GM08714 (cell line): ENCODE measurements around the gene MAN2A1.
"Not testable (repeated sequence)": the region's sequence is repeated elsewhere in the genome, so short reads cannot be mapped to it uniquely, and the experiment has no call there.

Source experiments
- H3K4me3 ChIP-seq: fragments of 200-500 bp; sonication (Bioruptor generic); 2 replicates; pipeline ENCODE4 v1.5.1; 2014; ENCODE audit warnings: mild to moderate bottlenecking, low read length, inconsistent platforms
- ZNF274 ChIP-seq: IDR thresholded peaks from 2 replicates; pipeline ENCODE4 v1.6.1; 2012; ENCODE audit warnings: mild to moderate bottlenecking, low read depth, low read length

Gene MAN2A1

DNA sequence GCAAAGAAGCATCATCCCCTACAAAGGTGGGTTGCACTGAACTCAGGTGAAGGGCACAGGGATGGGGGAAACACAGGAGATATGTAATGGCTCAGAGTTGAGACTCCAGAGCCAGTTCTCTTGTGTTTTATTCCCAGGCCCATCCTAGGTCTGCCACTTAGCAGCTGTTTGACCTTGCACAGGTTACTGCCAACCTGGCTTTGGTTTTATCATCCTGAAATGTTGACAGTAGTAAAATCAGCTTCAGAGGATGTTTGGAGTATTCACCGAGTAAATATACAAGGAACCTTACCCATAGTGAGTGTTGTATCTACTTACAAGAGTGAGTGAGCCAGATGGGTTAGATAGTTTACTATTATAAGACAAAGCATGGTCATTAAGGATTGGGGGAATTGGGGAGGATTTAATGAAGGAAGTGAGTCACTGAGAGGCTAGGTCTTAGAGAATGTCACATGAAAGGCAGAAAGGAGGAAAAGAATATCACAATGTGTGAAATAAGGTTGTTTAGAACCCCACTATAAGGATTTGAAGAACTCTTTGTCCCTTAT, 141.3 kb downstream of the MAN2A1 start:
- no peak overlapping the region for H3K4me3 ChIP-seq
- no peak for TF ChIP-seq ZNF274

DNA sequence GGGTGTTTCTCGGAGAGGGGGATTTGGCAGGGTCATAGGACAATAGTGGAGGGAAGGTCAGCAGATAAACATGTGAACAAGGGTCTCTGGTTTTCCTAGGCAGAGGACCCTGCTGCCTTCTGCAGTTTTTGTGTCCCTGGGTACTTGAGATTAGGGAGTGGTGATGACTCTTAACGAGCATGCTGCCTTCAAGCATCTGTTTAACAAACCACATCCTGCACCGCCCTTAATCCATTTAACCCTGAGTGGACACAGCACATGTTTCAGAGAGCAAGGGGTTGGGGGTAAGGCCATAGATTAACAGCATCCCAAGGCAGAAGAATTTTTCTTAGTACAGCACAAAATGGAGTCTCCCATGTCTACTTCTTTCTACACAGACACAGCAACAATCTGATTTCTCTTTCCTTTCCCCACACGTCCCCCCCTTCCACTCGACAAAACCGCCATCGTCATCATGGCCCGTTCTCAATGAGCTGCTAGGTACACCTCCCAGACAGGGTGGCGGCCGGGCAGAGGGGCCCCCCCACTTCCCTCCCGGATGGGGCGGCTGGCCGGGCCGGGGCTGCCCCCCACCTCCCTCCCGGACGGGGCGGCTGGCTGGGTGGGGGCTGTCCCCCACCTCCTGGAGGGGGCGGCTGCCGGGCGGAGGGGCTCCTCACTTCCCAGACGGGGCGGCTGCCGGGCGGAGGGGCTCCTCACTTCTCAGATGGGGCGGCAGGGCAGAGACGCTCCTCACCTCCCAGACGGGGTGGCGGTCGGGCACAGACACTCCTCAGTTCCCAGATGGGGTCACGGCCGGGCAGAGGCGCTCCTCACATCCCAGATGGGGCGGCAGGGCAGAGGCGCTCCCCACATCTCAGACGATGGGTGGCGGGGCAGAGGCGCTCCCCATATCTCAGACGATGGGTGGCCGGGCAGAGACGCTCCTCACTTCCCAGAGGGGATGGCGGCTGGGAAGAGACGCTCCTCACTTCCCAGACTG, 142.8 kb downstream of the MAN2A1 start:
- H3K4me3 ChIP-seq, result not testable (repeated sequence)

DNA sequence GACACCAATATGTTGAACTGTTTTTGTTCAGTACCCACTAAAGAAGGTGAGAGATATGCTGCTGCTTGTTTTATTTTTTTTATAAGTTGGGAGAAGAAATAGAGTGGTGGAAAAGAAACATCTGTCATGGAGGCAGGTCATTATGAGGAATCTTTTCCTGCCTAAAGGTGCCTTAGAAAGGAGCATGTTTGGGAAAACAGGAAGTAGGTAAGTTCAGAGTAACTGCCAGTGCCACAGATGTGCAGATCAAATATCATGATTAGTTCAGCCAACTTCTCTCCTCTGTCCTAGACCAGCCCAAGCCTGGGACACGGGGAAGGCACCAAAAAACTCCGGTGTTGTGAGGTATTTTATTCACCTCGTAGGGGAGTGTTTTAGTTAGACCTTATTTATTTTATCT, 144.2 kb downstream of the MAN2A1 start:
- TF ChIP-seq ZNF274, result no peak
- no peak overlapping the region for H3K4me3 ChIP-seq

DNA sequence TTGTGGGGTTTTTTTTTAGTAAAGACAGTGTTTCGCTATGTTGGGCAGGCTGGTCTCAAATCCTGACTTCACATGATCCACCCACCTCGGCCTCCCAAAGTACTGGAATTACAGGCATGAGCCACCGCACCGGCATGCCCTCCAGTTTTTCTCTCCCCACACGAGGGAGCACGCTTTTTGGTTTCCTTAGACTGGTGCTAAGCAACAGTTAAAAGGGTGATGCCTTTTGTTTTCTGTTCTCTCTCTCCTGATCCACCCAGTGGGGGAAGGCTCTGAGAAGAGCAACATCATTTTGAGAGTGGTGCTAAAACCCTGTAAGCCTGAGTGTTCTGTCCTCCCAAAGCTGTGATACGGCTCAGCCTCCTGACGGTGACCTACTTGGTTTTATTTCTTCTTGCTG, 146.6 kb downstream of the MAN2A1 start:
- no peak for TF ChIP-seq ZNF274
- H3K4me3 ChIP-seq, result no peak overlapping the region

DNA sequence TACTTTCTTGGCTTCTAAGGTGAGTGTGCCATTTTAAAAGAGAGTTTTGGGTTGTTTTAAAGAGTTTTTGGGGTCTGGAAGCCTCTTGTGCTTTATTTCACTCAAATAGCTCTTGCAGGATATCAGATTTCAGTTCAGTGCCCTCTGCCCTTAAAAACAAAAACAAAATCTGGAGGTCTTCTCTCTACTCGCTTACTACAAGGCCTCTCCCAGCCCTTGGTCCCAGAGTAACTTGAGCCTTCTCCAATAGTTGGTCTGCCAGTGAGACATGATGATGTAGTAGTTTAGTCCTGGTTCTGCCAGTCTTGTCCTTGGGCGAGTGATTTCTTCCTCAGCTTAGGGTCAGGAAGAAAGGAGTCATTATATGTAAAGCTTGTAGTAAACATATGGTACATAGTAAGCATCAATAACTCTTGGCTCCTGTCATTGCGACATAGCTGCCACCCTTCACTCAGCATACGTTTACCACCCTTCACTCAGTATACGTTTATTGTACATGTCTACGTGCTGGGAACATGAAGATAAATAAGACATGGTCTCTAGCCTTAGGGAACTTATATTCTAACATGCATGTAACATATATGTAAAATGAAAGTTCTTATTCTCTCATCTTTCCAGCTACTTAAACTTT, 147.6 kb downstream of the MAN2A1 start:
- no peak for TF ChIP-seq ZNF274

DNA sequence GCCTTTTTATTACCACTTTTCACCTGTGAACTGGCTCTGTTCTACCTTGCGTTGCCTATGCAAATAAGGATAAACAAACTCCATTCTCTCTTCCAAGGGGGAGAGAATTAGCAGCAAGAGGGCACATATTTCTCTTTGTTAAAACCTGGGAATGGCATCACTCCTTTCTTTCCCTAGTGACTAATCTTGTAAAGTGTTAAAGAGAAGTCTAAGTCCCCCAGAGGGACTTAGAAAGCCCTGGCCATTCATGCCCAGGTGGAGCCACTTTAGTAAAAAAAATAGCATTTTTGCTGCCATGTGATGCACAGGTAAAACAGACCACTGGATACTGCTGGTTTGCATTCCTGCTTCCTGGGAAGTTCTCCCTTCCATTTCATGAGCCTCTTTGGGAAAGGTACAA, 148.4 kb downstream of the MAN2A1 start:
- H3K4me3 ChIP-seq, result no peak overlapping the region
- no peak for TF ChIP-seq ZNF274

More for the DNA sequence above, 147.6 kb downstream of the MAN2A1 start:
- no peak overlapping the region for H3K4me3 ChIP-seq

DNA sequence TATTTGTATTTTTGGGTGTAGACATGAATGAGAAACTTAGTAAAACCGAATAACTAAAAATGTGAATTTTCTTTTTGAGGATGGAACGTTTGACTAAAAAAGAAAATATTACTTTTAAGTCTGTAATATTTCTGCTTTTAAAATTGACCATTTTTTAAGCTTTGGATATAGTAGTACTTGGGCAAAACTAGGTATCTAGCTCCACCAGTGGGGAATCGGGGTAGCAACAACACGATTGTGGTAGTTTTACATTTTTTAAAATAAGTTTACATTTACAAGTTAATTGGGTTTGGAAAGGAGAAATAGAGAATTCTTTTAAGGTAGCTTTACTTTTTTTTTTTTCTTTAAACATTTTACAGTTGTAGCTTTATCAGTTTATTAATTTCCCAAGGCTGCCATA, 154.4 kb downstream of the MAN2A1 start:
- TF ChIP-seq ZNF274, result no peak
- H3K4me3 ChIP-seq, result no peak overlapping the region

DNA sequence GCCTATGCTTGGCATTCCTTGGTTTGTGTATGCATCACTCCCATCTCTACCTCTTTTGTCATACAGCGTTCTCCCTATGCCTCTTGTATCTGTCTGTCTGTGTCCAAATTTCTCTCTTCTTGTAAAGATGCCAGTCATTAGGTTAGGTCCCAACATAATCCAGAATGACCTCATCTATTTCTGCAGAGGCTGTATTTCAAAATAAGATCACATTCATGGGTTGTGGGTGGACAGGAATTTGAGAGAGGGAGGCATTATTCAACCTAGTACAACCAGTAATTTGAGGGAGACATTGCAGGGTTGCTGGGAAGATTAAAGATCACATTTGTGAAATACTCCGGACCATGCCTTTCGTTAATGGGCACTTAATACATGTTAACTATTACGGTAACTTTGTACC, 155.0 kb downstream of the MAN2A1 start:
- no peak for TF ChIP-seq ZNF274
- no peak overlapping the region for H3K4me3 ChIP-seq

DNA sequence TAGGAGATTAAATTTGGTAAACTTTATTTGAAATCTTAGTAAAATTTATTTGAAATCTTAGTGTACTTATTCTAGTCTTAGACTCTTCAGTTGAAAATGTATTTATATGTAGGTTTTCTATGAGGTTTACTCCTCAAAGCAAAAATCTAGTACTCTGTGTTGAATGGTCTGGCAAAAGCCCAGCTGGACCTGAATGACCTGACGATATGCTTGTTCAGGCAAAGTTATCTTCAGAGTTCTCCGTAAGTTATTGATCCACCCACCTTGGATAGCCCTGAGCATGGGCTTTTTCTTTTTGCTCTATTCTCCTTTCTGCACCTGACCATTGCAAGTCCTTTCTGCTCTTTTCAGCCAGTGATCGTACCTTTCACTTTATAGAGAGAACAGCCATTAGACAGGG, 158.4 kb downstream of the MAN2A1 start:
- no peak for TF ChIP-seq ZNF274
- H3K4me3 ChIP-seq, result no peak overlapping the region

DNA sequence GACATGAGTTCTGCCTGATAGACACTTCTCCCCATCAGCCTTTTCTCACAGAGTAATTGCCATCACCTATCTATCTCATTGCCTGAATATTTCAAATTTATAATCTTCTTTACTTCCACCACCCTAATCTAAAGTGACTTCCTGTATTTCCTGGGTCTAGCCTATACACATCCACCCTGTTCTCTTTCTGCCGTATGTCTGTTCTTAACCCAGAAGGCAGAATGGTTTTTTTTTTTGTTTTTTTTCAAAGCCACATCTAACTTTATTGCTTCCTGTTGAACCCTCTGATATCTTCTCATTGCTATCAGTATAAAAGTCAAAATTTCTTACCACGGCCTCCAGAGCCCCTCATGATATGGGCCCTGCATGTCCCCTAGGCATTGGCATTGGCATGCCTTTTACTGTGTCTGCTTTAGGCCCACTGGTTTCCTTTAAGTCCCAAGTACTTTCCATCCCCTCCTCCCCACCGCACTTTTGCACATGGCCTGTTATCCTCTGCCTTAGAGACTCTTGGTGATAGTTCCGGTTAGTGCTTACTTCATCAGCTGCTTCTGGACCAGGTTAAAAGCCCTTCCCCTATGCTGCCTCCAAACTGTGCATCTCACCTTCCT, 159.9 kb downstream of the MAN2A1 start:
- no peak for TF ChIP-seq ZNF274

DNA sequence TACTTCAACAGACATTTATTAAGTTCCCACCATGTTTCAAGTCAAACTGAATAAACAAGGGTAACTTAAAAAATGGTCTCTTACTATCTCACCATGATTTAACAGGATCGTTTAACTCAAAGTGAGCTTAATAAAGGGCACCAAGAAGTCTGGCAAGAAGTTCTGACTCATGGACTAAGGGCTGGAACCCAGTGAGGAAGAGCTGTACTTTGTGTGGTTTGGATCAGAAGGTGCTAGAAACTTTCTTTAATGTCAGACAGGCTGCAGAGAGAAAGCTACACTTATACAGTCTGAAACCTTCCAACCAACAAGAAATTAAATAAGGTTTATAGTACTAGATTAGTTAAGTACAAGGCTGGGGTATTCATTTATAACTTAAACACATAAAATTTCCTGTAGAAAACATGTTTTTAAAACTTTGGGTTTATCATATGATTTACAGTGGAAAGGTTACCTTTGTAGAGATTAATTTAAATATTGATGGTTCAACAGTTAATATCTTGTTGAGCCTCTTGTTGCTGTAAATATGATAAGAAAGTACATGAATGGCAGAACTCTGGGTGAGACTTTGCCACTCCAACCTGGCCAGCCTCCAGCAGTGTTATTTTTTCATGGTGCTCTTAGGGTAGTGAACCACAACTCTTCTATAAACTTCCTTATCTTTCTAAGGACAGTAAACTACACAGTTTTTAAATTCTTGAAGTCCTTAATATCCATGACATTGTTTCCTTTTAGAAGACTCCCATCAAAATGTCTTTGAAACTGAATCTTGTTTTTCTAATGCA, 162.8 kb downstream of the MAN2A1 start:
- TF ChIP-seq ZNF274, result no peak
- H3K4me3 ChIP-seq, result no peak overlapping the region

More for the DNA sequence above, 159.9 kb downstream of the MAN2A1 start:
- H3K4me3 ChIP-seq, result no peak overlapping the region

DNA sequence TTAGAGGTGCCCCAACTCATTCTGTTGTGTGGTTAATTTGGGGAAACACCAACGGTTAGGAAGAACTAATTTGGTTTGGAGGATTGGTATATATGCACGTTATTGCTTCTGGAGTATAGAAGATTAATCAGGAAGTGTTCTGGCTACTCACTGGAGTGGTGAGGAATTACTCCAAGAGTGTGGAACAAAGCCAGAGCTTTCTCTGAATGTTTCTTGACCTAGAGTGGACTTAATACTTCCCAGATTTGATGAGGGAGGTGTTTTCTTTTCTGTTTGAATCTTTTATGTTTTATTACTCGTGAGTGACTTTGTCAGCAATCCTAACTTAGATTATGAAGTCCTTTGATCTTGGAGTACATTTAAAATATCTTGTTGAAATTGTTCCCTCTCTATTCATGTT, 163.7 kb downstream of the MAN2A1 start:
- no peak for TF ChIP-seq ZNF274
- no peak overlapping the region for H3K4me3 ChIP-seq

DNA sequence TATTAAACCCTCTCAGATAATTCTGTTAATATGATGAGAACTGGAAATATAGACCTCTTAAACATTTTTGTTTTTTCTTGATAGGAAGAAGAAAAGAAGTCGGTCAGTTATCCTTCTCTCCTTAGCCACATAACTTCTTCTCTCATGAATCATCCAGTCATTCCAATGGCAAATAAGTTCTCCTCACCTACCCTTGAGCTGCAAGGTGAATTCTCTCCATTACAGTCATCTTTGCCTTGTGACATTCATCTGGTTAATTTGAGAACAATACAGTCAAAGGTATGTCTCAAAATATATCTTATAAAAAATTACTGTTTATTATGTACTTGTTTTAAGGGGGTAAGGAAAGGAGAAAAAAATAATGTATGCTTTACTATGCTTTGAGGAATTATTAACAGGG, 165.3 kb downstream of the MAN2A1 start:
- H3K4me3 ChIP-seq, result no peak overlapping the region
- TF ChIP-seq ZNF274, result no peak
